NCI-H446 (cell line): ENCODE data around the gene UGT1A5.

Experiments used
- DNase-seq, 2 experiments: peaks; one replicate each; lab custom pipeline; 2025; lab: John Stamatoyannopoulos, UW

Gene UGT1A5

GRCh38 chr2:233779722-233780121 lies 67.0 kb downstream of the UGT1A5 start:
- DNase-seq, result no peak

- no peak for DNase-seq
These were observed 68.1 kb downstream of the UGT1A5 start for GRCh38 chr2:233780771-233781170.

- no peak for DNase-seq
These were observed 76.8 kb downstream of the UGT1A5 start for GRCh38 chr2:233789554-233789953.

- no peak for DNase-seq
These were observed 78.6 kb downstream of the UGT1A5 start for GRCh38 chr2:233791151-233791882.

- no peak for DNase-seq
These were observed 79.2 kb downstream of the UGT1A5 start for GRCh38 chr2:233791883-233792329.

GRCh38 chr2:233792720-233793119 lies 80.0 kb downstream of the UGT1A5 start:
- no peak for DNase-seq

- DNase-seq, result no peak
These were observed 80.9 kb downstream of the UGT1A5 start for GRCh38 chr2:233793465-233794127.

- DNase-seq, result no peak
These were observed 81.5 kb downstream of the UGT1A5 start for GRCh38 chr2:233794128-233794658.

GRCh38 chr2:233795735-233796171 lies 83.0 kb downstream of the UGT1A5 start:
- DNase-seq, result no peak

- DNase-seq, result no peak
These were observed 83.5 kb downstream of the UGT1A5 start for GRCh38 chr2:233796254-233796653.

- DNase-seq, result no peak
These were observed 85.8 kb downstream of the UGT1A5 start for GRCh38 chr2:233798335-233799086.

GRCh38 chr2:233799087-233799665 lies 86.5 kb downstream of the UGT1A5 start:
- DNase-seq, result no peak

GRCh38 chr2:233799716-233800115 lies 87.0 kb downstream of the UGT1A5 start:
- DNase-seq, result no peak

GRCh38 chr2:233800208-233800607 lies 87.5 kb downstream of the UGT1A5 start:
- no peak for DNase-seq

- DNase-seq, result no peak
These were observed 88.8 kb downstream of the UGT1A5 start for GRCh38 chr2:233801357-233802131.

- no peak for DNase-seq
These were observed 89.6 kb downstream of the UGT1A5 start for GRCh38 chr2:233802132-233802815.

GRCh38 chr2:233803292-233803911 lies 90.7 kb downstream of the UGT1A5 start:
- DNase-seq, result no peak

GRCh38 chr2:233803994-233804393 lies 91.3 kb downstream of the UGT1A5 start:
- no peak for DNase-seq

GRCh38 chr2:233807215-233807865 lies 94.6 kb downstream of the UGT1A5 start:
- no peak for DNase-seq
